Measurements from ENCODE around the gene DOHH. TPM values are rescaled to one million over a fixed set of nuclear protein-coding genes. Genes with fewer than 3 reads are reported as not detected.
A peak's percentile ranks its signal among the peaks of the same experiment; 100 is the strongest.

DOHH gene
- total and polyA plus RNA-seq, 10 donors, result 6.6 to 16.8 (median 10.7) TPM

DNA sequence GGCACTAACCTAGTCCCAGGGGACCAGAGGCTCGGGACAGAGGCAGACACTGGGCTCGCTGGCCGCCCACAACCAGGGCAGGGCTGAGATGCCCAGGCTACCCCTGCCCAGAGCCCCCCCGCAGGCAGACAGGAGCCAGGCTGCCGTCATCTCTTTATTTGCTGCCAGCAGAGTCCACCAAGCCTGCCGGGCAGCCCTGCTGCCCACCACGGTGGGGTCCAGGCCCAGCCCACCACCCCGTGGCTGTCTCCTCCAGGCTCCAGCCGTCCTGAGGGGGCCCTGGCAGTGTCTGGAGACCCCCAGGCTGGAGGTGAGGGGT is 43.5 kb upstream of the DOHH start:
- Histone ChIP-seq H3K4me3 (no peak overlapping the region), H3K27me3 (replicated peaks in 1 of 7) (no peaks in the 10 kb centered on the region), H3K9me3 (peaks cover 0 to 5% (median 0%) of the 10 kb centered on the region in 8 donors), H3K27ac (no peak overlapping the region), H3K4me1 (peaks cover 0 to 36% (median 15%) of the 10 kb centered on the region in 6 donors), H3K36me3 (peaks cover 0 to 86% (median 38%) of the 10 kb centered on the region in 6 donors)
- WGBS, 5 donors, result 89 to 91% (median 91%) methylated on average over 8 to 9 of the region's 9 CpGs; no CpG with 5 or more reads in 1 of the 5 donors
- no peak for DNase-seq
- intact Hi-C loops (cut with DNase I; ENCODE audit: low total_unique reads), result no loop called here
- TF ChIP-seq POLR2A (IDR thresholded peaks at IDR 0.05), result no peak
- TF ChIP-seq, protein P1, sequence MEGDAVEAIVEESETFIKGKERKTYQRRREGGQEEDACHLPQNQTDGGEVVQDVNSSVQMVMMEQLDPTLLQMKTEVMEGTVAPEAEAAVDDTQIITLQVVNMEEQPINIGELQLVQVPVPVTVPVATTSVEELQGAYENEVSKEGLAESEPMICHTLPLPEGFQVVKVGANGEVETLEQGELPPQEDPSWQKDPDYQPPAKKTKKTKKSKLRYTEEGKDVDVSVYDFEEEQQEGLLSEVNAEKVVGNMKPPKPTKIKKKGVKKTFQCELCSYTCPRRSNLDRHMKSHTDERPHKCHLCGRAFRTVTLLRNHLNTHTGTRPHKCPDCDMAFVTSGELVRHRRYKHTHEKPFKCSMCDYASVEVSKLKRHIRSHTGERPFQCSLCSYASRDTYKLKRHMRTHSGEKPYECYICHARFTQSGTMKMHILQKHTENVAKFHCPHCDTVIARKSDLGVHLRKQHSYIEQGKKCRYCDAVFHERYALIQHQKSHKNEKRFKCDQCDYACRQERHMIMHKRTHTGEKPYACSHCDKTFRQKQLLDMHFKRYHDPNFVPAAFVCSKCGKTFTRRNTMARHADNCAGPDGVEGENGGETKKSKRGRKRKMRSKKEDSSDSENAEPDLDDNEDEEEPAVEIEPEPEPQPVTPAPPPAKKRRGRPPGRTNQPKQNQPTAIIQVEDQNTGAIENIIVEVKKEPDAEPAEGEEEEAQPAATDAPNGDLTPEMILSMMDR (IDR thresholded peaks at IDR 0.05 in 8 of 11, conservative IDR thresholded peaks at IDR 0.05 in 3 of 11), result no peak
- TF ChIP-seq POLR2AphosphoS5 (IDR thresholded peaks at IDR 0.05), result peak in 1 of 3 donors; percentile 3

DNA sequence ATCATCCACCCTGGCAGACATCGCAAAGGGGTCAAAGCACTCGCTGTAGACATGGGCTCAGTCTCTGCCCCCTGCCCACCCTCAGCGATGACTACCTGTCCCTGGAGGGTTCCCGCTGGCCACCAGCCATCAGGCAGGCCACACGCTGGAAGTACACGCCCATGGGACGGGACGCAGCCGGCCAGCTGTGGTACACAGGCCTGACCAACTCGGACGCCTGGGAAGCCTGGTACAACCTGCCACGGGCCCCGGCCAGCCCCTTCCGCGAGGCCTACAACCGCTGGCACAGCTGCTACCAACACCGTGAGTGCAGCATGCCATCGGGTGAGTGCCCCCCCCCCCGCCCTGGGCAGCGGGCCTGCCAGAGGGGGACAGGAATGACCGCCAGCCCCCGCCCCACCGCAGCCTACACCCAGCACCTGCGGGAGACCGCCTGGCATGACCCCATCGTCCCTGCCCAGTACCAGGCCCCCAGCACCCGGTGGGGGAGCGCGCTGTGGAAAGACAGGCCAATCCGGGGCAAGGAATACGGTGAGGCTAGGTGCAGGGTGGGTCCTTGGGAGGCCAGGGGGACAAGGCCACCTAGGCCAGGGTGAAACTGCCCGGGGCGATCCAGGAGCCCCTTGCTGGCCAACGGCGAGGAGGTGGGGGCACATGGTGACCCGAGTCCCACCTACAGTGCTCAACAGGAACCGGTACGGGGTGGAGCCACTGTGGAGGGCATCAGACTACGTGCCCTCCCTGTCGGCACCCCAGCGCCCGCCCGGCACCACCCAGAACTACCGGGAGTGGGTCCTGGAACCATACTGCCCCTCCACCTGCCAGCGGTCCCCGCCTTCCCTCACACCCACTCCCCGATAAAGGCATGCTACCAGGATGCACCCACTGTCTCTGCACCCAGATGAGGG is 42.9 kb upstream of the DOHH start:
- intact Hi-C loops (cut with DNase I; ENCODE audit: low total_unique reads), result no loop called here
- no peak for DNase-seq

DNA sequence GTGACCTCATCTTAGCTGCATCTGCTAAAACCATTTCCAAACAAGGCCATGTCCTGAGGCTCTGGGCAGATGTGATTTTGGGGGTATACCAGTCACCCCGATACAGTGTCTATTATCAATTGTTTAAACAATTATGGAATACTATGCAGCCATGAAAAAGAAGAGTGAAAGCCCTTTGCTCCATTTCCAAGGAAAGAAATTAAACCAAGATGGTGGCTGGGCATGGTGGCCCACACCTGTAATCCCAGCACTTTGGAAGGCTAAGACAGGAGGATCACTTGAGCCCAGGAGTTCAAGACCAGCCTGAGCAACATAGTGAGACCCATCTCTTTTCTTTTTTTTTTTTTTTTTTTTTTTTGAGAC is 39.3 kb upstream of the DOHH start:
- TF ChIP-seq POLR2AphosphoS5 (IDR thresholded peaks at IDR 0.05), result no peak
- DNase-seq, result no peak
- intact Hi-C loops (cut with DNase I; ENCODE audit: low total_unique reads), result no loop called here
- no peak overlapping the region for H3K27ac ChIP-seq
- peaks cover 0 to 27% (median 12%) of the 10 kb centered on the region in 6 donors for H3K4me1 ChIP-seq
- WGBS, 5 donors, result 92 to 100% (median 97%) methylated on average over 1 of the region's 1 CpG
- peaks cover 0 to 5% (median 0%) of the 10 kb centered on the region in 8 donors for H3K9me3 ChIP-seq
- peaks cover 0 to 85% (median 34%) of the 10 kb centered on the region in 6 donors for H3K36me3 ChIP-seq
- H3K27me3 ChIP-seq (replicated peaks in 1 of 7), result no peaks in the 10 kb centered on the region
- H3K4me3 ChIP-seq, result no peak overlapping the region

More for the DNA sequence above, 42.9 kb upstream of the DOHH start:
- Histone ChIP-seq H3K27ac (peak overlapping the region in 1 of 8 donors; percentile 17), H3K36me3 (peaks cover 0 to 86% (median 36%) of the 10 kb centered on the region in 6 donors), H3K27me3 (replicated peaks in 1 of 7) (no peaks in the 10 kb centered on the region), H3K4me3 (no peak overlapping the region), H3K4me1 (peaks cover 0 to 30% (median 11%) of the 10 kb centered on the region in 6 donors), H3K9me3 (peaks cover 0 to 5% (median 0%) of the 10 kb centered on the region in 8 donors)
- TF ChIP-seq POLR2AphosphoS5 (IDR thresholded peaks at IDR 0.05) (peak in 2 of 3 donors; percentile 27 to 52), POLR2A (IDR thresholded peaks at IDR 0.05) (no peak)
- TF ChIP-seq, protein P1 (IDR thresholded peaks at IDR 0.05 in 8 of 11, conservative IDR thresholded peaks at IDR 0.05 in 3 of 11), result no peak
- WGBS, 5 donors, result 89 to 95% (median 90%) methylated on average over 24 to 47 of the region's 47 CpGs

DNA sequence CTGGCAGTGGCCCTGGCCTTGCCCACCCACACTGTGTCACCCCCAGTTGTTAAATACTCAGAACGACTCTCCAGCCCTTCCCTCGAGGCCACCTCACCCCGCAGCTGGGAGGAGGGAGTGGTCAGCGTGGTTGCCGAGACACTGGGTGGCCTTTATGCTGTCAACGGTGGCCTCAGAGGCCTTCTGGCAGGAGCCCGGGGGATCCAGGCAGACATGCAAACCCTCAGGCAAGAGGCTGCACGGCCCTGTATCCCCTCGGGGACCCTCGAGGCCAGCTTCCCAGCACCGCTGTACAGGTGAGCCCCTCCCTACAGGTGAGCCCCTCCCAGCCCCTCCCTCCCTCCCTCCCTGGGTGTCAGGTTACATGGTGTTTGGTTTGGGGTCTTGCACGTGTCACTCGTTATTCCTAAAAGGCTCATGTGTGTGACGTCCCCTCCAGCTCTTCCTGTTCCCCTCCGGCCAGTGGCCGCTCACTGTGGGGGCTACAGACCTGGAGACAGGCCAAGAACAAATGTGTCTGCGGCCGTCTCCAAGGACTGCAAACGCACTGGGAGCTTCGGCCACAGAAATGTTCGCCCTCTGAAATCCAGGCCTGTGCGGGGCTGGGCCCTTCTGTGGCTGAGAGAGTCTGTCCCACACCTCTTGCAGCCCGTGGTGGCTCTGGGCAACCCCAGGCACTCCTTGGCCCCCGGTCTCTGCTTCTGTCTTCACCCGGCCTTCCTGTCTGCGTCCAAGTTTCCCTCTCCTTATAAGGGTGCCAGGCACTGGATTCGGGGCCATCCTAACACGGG is 38.7 kb upstream of the DOHH start, which contains the start of gene TEKTIP1:
TSS of gene TEKTIP1 (plus strand) at position 210 of the 791 bp plus-strand sequence. CDS start at position 214, 4 bp downstream.
- WGBS, 5 donors, result 76 to 81% (median 79%) methylated on average over 18 to 28 of the region's 28 CpGs
- Histone ChIP-seq H3K27me3 (replicated peaks in 1 of 7) (no peaks in the 10 kb centered on the region), H3K4me1 (peaks cover 0 to 25% (median 12%) of the 10 kb centered on the region in 6 donors), H3K27ac (peak within 1 kb of the TSS in 3 of 8 donors; percentile 26 to 42 (median 37)), H3K9me3 (peaks cover 0 to 5% (median 0%) of the 10 kb centered on the region in 8 donors), H3K4me3 (no peak within 1 kb of the TSS), H3K36me3 (peaks cover 0 to 85% (median 38%) of the 10 kb centered on the region in 6 donors)
- intact Hi-C loops (cut with DNase I; ENCODE audit: low total_unique reads), result no loop called here
- peak; percentile 7 to 60 (median 33) for TF ChIP-seq POLR2AphosphoS5 (IDR thresholded peaks at IDR 0.05)
- no peak for TF ChIP-seq POLR2A (IDR thresholded peaks at IDR 0.05)
- TF ChIP-seq, protein P1 (IDR thresholded peaks at IDR 0.05 in 8 of 11, conservative IDR thresholded peaks at IDR 0.05 in 3 of 11), result no peak
- no peak for DNase-seq
